NCI-H2227 (cell line): ENCODE results near the gene SVOP.
"Not testable (repeated sequence)": the region's sequence is repeated elsewhere in the genome, so short reads cannot be mapped to it uniquely, and the experiment has no call there.

Experiments
- DNase-seq: peaks from one replicate; lab custom pipeline; 2025; ENCODE audit not compliant: unreplicated experiment; lab: John Stamatoyannopoulos, UW

SVOP gene

GRCh38 chr12:108896336-108896735, 124.5 kb downstream of the SVOP start:
- no peak for DNase-seq

GRCh38 chr12:108895220-108895802, 125.6 kb downstream of the SVOP start:
- DNase-seq: no peak

- DNase-seq: no peak
Measured at GRCh38 chr12:108890208-108890607, 130.7 kb downstream of the SVOP start.

GRCh38 chr12:108888031-108888430, 132.8 kb downstream of the SVOP start:
- DNase-seq: no peak

GRCh38 chr12:108886873-108887629, 133.8 kb downstream of the SVOP start:
- no peak for DNase-seq

GRCh38 chr12:108884116-108885012, 136.5 kb downstream of the SVOP start:
- peak; percentile 46 for DNase-seq

GRCh38 chr12:108881953-108882352, 138.9 kb downstream of the SVOP start:
- no peak for DNase-seq

GRCh38 chr12:108879615-108880254, 141.1 kb downstream of the SVOP start, which contains the start of gene DAO:
Gene DAO (plus strand): TSS chr12:108880092. CDS start chr12:108885007, 4,915 bp downstream.
- DNase-seq: no peak

GRCh38 chr12:108876550-108876949, 144.3 kb downstream of the SVOP start:
- DNase-seq: no peak

- no peak for DNase-seq
Measured at GRCh38 chr12:108875682-108876361, 145.0 kb downstream of the SVOP start.

- no peak for DNase-seq
Measured at GRCh38 chr12:108875280-108875679, 145.6 kb downstream of the SVOP start.

- DNase-seq: no peak
Measured at GRCh38 chr12:108868781-108869180, 152.1 kb downstream of the SVOP start.

- DNase-seq: not testable (repeated sequence)
Measured at GRCh38 chr12:108866083-108866482, 154.8 kb downstream of the SVOP start.

GRCh38 chr12:108865169-108865568, 155.7 kb downstream of the SVOP start:
- DNase-seq: no peak

- no peak for DNase-seq
Measured at GRCh38 chr12:108862588-108862959, 158.3 kb downstream of the SVOP start.

GRCh38 chr12:108861878-108862587, 158.8 kb downstream of the SVOP start:
- no peak for DNase-seq

- no peak for DNase-seq
Measured at GRCh38 chr12:108860443-108860842, 160.4 kb downstream of the SVOP start.

GRCh38 chr12:108859923-108860291, 161.0 kb downstream of the SVOP start:
- DNase-seq: no peak

- DNase-seq: not testable (repeated sequence)
Measured at GRCh38 chr12:108859141-108859922, 161.5 kb downstream of the SVOP start.
